Measurements from ENCODE around the gene BCAS3. TPM values are rescaled to one million over a fixed set of nuclear protein-coding genes. Genes with fewer than 3 reads are reported as not detected.

Gene BCAS3
- total RNA-seq, 1 experiment from 2014 or later: 26.3 TPM

DNA sequence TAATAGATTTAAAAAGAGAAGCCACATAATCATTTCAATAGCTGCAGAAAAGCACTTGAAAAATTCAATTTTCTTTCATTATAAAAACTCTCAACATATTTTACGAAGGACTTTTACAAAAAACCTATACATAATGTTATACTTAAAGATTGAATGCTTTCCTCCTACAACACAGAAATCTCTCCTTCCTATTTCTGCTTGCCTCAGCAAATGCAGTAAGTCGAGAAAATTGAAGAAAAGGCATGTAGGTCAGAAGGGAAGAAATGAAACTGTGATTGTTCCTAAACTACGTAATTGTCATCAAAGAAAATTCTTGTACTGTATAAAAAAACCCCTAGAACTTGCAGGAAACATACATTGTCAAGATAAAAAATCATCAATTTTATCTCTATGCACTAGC is 267.1 kb downstream of the BCAS3 start (continued):
- TF ChIP-seq TCF7L2 (IDR thresholded peaks at IDR 0.05; ENCODE audit: borderline replicate concordance, extremely low read depth, insufficient read depth, insufficient read length) (no peak), ZNF274 (IDR thresholded peaks at IDR 0.05; ENCODE audit: low read depth, low read length) (no peak), FOSL1 (IDR thresholded peaks at IDR 0.05; ENCODE audit: low read depth) (no peak), POLR2A (IDR thresholded peaks at IDR 0.05; ENCODE audit: borderline replicate concordance, extremely low read depth, insufficient read depth, insufficient read length) (no peak), JUND (IDR thresholded peaks at IDR 0.05) (no peak), EZH2 (IDR thresholded peaks at IDR 0.05) (no peak), CEBPB (IDR thresholded peaks at IDR 0.05; ENCODE audit: low read depth) (no peak), SP1 (IDR thresholded peaks at IDR 0.05; ENCODE audit: low read depth) (no peak), ZFX (IDR thresholded peaks at IDR 0.05) (no peak), ELF1 (IDR thresholded peaks at IDR 0.05; ENCODE audit: borderline replicate concordance, low read depth) (no peak)
- TF ChIP-seq, protein P1, sequence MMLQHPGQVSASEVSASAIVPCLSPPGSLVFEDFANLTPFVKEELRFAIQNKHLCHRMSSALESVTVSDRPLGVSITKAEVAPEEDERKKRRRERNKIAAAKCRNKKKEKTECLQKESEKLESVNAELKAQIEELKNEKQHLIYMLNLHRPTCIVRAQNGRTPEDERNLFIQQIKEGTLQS (IDR thresholded peaks at IDR 0.05): no peak

DNA sequence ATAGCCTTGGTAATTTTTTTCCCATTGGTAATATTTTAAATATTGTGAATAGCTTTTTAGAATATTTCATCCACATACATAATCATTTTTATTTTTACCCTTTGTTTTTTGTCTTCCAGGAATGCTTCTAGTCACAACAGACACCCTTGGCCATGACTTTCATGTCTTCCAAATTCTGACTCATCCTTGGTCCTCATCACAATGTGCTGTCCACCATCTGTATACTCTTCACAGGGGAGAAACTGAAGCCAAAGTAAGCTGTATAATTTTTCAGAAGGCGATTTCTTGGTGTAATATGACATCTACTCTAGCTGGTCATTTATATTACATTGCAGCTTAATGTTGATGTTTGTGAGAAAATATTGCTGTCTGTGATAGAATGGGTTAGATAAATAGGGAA is 269.4 kb downstream of the BCAS3 start:
- Histone ChIP-seq H3K4me3 (replicated peaks in 1 of 2; ENCODE audit: low read depth in 1 of 2, low read length in 2 of 2) (no peak overlapping the region), H3K4me2 (ENCODE audit: low read length) (no peak overlapping the region), H3K4me1 (ENCODE audit: control insufficient read depth in 1 of 2, insufficient read depth in 2 of 2, low read length in 2 of 2) (no peaks in the 10 kb centered on the region), H3K9me3 (ENCODE audit: control insufficient read depth in 1 of 2, insufficient read depth in 1 of 2, low read depth in 1 of 2, low read length in 2 of 2) (no peaks in the 10 kb centered on the region), H3K36me3 (ENCODE audit: control insufficient read depth in 1 of 2, insufficient read depth in 2 of 2, low read length in 2 of 2) (no peaks in the 10 kb centered on the region), H2AFZ (ENCODE audit: low read depth, low read length, poor library complexity, severe bottlenecking) (no peak overlapping the region), H3K79me2 (ENCODE audit: insufficient read depth, low read length) (no peaks in the 10 kb centered on the region), H3K9ac (ENCODE audit: low read length) (no peak overlapping the region), H3K27me3 (ENCODE audit: insufficient read depth, low read length) (no peaks in the 10 kb centered on the region), H4K20me1 (ENCODE audit: insufficient read depth) (no peaks in the 10 kb centered on the region), H3K27ac (ENCODE audit: low read depth, low read length) (no peak overlapping the region), H3K9me2 (ENCODE audit: insufficient read depth) (no peaks in the 10 kb centered on the region)
- no TSS peak for BruUV-seq (replicated peaks)
- ChIA-PET CTCF (interaction anchor here (1.3 to 1.5 kb wide), 2 partner anchors 24 to 227 kb away, joined by 3 to 4 read pairs; no protein-coding TSS in a partner anchor), POLR2A (no interaction called here), RAD21 (ENCODE audit: low non-redundant PET in 1 of 2, low total read pairs in 2 of 2, uncharacterized antibody in 2 of 2, unreplicated experiment in 2 of 2) (no interaction called here)
- no peak for ATAC-seq
- TF ChIP-seq POLR2AphosphoS5 (IDR thresholded peaks at IDR 0.05; ENCODE audit: low read depth, low read length) (no peak), RAD21 (IDR thresholded peaks at IDR 0.05; ENCODE audit: low read depth) (no peak), ZFX (IDR thresholded peaks at IDR 0.05) (no peak), SP1 (IDR thresholded peaks at IDR 0.05; ENCODE audit: low read depth) (no peak), FOSL1 (IDR thresholded peaks at IDR 0.05; ENCODE audit: low read depth) (no peak), JUND (IDR thresholded peaks at IDR 0.05) (no peak), CEBPB (IDR thresholded peaks at IDR 0.05; ENCODE audit: low read depth) (no peak), TCF7L2 (IDR thresholded peaks at IDR 0.05; ENCODE audit: borderline replicate concordance, extremely low read depth, insufficient read depth, insufficient read length) (no peak)
- TF ChIP-seq, protein P2, sequence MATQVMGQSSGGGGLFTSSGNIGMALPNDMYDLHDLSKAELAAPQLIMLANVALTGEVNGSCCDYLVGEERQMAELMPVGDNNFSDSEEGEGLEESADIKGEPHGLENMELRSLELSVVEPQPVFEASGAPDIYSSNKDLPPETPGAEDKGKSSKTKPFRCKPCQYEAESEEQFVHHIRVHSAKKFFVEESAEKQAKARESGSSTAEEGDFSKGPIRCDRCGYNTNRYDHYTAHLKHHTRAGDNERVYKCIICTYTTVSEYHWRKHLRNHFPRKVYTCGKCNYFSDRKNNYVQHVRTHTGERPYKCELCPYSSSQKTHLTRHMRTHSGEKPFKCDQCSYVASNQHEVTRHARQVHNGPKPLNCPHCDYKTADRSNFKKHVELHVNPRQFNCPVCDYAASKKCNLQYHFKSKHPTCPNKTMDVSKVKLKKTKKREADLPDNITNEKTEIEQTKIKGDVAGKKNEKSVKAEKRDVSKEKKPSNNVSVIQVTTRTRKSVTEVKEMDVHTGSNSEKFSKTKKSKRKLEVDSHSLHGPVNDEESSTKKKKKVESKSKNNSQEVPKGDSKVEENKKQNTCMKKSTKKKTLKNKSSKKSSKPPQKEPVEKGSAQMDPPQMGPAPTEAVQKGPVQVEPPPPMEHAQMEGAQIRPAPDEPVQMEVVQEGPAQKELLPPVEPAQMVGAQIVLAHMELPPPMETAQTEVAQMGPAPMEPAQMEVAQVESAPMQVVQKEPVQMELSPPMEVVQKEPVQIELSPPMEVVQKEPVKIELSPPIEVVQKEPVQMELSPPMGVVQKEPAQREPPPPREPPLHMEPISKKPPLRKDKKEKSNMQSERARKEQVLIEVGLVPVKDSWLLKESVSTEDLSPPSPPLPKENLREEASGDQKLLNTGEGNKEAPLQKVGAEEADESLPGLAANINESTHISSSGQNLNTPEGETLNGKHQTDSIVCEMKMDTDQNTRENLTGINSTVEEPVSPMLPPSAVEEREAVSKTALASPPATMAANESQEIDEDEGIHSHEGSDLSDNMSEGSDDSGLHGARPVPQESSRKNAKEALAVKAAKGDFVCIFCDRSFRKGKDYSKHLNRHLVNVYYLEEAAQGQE (IDR thresholded peaks at IDR 0.05; ENCODE audit: low read depth): no peak
- TF ChIP-seq, protein P3, sequence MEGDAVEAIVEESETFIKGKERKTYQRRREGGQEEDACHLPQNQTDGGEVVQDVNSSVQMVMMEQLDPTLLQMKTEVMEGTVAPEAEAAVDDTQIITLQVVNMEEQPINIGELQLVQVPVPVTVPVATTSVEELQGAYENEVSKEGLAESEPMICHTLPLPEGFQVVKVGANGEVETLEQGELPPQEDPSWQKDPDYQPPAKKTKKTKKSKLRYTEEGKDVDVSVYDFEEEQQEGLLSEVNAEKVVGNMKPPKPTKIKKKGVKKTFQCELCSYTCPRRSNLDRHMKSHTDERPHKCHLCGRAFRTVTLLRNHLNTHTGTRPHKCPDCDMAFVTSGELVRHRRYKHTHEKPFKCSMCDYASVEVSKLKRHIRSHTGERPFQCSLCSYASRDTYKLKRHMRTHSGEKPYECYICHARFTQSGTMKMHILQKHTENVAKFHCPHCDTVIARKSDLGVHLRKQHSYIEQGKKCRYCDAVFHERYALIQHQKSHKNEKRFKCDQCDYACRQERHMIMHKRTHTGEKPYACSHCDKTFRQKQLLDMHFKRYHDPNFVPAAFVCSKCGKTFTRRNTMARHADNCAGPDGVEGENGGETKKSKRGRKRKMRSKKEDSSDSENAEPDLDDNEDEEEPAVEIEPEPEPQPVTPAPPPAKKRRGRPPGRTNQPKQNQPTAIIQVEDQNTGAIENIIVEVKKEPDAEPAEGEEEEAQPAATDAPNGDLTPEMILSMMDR (IDR thresholded peaks at IDR 0.05 in 2 of 3, conservative IDR thresholded peaks at IDR 0.05 in 1 of 3; ENCODE audit: borderline replicate concordance in 1 of 3, insufficient read depth in 1 of 3, low read depth in 2 of 3, low read length in 2 of 3): no peak
- intact Hi-C loops (cut with micrococcal nuclease): no loop called here
- no peak for DNase-seq (ENCODE audit: low read depth, low spot score)

Measured in HCT116 (cell line).